ENCODE measurements around the gene ANKRD23. TPM values are rescaled to one million over a fixed set of nuclear protein-coding genes. Genes with fewer than 3 reads are reported as not detected.
A peak's percentile ranks its signal among the peaks of the same experiment; 100 is the strongest.

ANKRD23 gene
- total and polyA plus RNA-seq, 2 of the 13 experiments (the other 11 are each of a cell fraction or from before 2014, with no cell fraction given): 1.5 to 1.6 TPM

DNA sequence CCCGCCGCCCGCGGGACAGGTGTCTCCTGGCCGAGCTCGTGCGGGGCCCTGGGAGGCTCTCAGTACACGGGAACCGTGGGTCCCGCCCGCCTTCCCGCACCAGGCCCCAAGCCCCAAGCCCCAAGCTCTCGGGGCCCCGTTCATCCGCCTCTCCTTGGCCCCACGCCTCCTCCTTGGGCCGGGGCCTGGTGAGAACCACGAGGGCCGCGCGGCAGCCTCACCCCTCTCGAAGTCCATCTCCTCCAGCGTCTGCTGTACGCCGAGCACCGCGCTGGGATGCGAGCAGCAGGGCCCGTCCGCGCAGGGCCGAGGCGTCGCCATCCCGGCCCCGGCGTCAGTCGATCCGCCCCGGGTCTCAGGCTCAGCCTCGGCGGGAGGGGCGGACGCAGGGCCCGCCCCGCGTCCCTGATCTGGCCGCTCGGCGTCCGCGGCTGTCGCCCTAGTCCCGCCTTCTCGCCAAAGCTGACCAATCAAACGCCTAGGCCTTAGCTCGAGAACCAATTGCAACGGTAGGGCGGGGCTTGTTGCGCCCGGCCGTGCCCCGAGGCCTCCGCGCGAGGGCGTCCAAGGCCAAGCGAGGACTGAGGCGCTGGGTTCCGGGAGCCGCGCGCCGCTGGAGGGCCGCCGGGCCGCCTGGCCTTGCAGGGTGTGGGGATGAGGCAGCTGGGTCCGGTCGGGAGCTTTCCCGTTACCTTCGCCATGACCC is 14.0 kb upstream of the ANKRD23 start, which contains the start of gene ANKRD39 (continued):
- TF ChIP-seq, protein P1, sequence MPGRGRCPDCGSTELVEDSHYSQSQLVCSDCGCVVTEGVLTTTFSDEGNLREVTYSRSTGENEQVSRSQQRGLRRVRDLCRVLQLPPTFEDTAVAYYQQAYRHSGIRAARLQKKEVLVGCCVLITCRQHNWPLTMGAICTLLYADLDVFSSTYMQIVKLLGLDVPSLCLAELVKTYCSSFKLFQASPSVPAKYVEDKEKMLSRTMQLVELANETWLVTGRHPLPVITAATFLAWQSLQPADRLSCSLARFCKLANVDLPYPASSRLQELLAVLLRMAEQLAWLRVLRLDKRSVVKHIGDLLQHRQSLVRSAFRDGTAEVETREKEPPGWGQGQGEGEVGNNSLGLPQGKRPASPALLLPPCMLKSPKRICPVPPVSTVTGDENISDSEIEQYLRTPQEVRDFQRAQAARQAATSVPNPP (CRISPR knock-in tag; IDR thresholded peaks at IDR 0.05): peak; percentile 62; the same call in 1 of the 2 replicates
- TF ChIP-seq, protein P2, sequence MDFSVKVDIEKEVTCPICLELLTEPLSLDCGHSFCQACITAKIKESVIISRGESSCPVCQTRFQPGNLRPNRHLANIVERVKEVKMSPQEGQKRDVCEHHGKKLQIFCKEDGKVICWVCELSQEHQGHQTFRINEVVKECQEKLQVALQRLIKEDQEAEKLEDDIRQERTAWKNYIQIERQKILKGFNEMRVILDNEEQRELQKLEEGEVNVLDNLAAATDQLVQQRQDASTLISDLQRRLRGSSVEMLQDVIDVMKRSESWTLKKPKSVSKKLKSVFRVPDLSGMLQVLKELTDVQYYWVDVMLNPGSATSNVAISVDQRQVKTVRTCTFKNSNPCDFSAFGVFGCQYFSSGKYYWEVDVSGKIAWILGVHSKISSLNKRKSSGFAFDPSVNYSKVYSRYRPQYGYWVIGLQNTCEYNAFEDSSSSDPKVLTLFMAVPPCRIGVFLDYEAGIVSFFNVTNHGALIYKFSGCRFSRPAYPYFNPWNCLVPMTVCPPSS (IDR thresholded peaks at IDR 0.05): no peak
- peak; percentile 80 for TF ChIP-seq ERF (CRISPR knock-in tag; IDR thresholded peaks at IDR 0.05)
- no peak for TF ChIP-seq LCORL (IDR thresholded peaks at IDR 0.05)
- 0 out of 2 replicates have a peak, but pooled peaks have one; percentile 24 for TF ChIP-seq LCORL (CRISPR knock-in tag; IDR thresholded peaks at IDR 0.05)
- TF ChIP-seq ZSCAN20 (CRISPR knock-in tag; IDR thresholded peaks at IDR 0.05; ENCODE audit: borderline replicate concordance): no peak; the same call in 1 of the 2 replicates
- TF ChIP-seq FLYWCH1 (CRISPR knock-in tag; IDR thresholded peaks at IDR 0.05): no peak
- no peak for TF ChIP-seq NONO (IDR thresholded peaks at IDR 0.05)
- TF ChIP-seq NONO (CRISPR knock-in tag; conservative IDR thresholded peaks at IDR 0.05): peak; percentile 86
- TF ChIP-seq, protein P3, sequence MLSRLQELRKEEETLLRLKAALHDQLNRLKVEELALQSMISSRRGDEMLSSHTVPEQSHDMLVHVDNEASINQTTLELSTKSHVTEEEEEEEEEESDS (CRISPR knock-in tag; IDR thresholded peaks at IDR 0.05; ENCODE audit: borderline replicate concordance): no peak
- TF ChIP-seq AHR (CRISPR knock-in tag; IDR thresholded peaks at IDR 0.05): peak; percentile 36; the same call in 1 of the 2 replicates
- TF ChIP-seq ZNF124 (CRISPR knock-in tag; IDR thresholded peaks at IDR 0.05): peak; percentile 87; the same call in 1 of the 2 replicates
- TF ChIP-seq, protein P4, sequence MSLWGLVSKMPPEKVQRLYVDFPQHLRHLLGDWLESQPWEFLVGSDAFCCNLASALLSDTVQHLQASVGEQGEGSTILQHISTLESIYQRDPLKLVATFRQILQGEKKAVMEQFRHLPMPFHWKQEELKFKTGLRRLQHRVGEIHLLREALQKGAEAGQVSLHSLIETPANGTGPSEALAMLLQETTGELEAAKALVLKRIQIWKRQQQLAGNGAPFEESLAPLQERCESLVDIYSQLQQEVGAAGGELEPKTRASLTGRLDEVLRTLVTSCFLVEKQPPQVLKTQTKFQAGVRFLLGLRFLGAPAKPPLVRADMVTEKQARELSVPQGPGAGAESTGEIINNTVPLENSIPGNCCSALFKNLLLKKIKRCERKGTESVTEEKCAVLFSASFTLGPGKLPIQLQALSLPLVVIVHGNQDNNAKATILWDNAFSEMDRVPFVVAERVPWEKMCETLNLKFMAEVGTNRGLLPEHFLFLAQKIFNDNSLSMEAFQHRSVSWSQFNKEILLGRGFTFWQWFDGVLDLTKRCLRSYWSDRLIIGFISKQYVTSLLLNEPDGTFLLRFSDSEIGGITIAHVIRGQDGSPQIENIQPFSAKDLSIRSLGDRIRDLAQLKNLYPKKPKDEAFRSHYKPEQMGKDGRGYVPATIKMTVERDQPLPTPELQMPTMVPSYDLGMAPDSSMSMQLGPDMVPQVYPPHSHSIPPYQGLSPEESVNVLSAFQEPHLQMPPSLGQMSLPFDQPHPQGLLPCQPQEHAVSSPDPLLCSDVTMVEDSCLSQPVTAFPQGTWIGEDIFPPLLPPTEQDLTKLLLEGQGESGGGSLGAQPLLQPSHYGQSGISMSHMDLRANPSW (CRISPR knock-in tag; IDR thresholded peaks at IDR 0.05; ENCODE audit: borderline replicate concordance): no peak
- TF ChIP-seq ZNF660 (CRISPR knock-in tag; IDR thresholded peaks at IDR 0.05; ENCODE audit: borderline replicate concordance, low read depth): 0 out of 2 replicates have a peak, but pooled peaks have one; percentile 87
- TF ChIP-seq, protein P5, sequence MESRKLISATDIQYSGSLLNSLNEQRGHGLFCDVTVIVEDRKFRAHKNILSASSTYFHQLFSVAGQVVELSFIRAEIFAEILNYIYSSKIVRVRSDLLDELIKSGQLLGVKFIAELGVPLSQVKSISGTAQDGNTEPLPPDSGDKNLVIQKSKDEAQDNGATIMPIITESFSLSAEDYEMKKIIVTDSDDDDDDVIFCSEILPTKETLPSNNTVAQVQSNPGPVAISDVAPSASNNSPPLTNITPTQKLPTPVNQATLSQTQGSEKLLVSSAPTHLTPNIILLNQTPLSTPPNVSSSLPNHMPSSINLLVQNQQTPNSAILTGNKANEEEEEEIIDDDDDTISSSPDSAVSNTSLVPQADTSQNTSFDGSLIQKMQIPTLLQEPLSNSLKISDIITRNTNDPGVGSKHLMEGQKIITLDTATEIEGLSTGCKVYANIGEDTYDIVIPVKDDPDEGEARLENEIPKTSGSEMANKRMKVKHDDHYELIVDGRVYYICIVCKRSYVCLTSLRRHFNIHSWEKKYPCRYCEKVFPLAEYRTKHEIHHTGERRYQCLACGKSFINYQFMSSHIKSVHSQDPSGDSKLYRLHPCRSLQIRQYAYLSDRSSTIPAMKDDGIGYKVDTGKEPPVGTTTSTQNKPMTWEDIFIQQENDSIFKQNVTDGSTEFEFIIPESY (CRISPR knock-in tag; IDR thresholded peaks at IDR 0.05): peak; percentile 48; the same call in 1 of the 2 replicates
- peak; percentile 22; the same call in 1 of the 2 replicates for TF ChIP-seq ZNF33B (CRISPR knock-in tag; IDR thresholded peaks at IDR 0.05)
- 0 out of 2 replicates have a peak, but pooled peaks have one; percentile 62 for TF ChIP-seq KAT7 (CRISPR knock-in tag; IDR thresholded peaks at IDR 0.05; ENCODE audit: borderline replicate concordance)
- TF ChIP-seq, protein P6, sequence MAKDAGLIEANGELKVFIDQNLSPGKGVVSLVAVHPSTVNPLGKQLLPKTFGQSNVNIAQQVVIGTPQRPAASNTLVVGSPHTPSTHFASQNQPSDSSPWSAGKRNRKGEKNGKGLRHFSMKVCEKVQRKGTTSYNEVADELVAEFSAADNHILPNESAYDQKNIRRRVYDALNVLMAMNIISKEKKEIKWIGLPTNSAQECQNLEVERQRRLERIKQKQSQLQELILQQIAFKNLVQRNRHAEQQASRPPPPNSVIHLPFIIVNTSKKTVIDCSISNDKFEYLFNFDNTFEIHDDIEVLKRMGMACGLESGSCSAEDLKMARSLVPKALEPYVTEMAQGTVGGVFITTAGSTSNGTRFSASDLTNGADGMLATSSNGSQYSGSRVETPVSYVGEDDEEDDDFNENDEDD (CRISPR knock-in tag; IDR thresholded peaks at IDR 0.05; ENCODE audit: borderline replicate concordance): peak; percentile 66; the same call in 1 of the 2 replicates
- no peak for TF ChIP-seq EHMT2 (IDR thresholded peaks at IDR 0.05; ENCODE audit: borderline replicate concordance, low read depth, low read length)
- TF ChIP-seq ZNF530 (CRISPR knock-in tag; IDR thresholded peaks at IDR 0.05; ENCODE audit: low read depth): no peak

Measured in HepG2 (cell line).